ENCODE data around the gene NFKBIA. TPM values are rescaled to one million over a fixed set of nuclear protein-coding genes. Genes with fewer than 3 reads are reported as not detected.

The NFKBIA gene
- total and polyA plus RNA-seq, 4 donors = 46.9 to 204 (median 86.3) TPM

- 97% methylated on average over 11 of the region's 11 CpGs for WGBS
- H3K36me3 ChIP-seq (ENCODE audit: control insufficient read depth in 4 of 4, insufficient read depth in 3 of 4, low read depth in 1 of 4, low read length in 3 of 4) = peaks cover 0 to 3% (median 1%) of the 10 kb centered on the region in 4 donors
- DNase-seq (ENCODE audit: low spot score) = no peak
- TF ChIP-seq FOXA2 (IDR thresholded peaks at IDR 0.05) (no peak), JUND (IDR thresholded peaks at IDR 0.05) (no peak), RXRA (IDR thresholded peaks at IDR 0.05) (no peak), FOXA1 (IDR thresholded peaks at IDR 0.05) (no peak), CTCF (IDR thresholded peaks at IDR 0.05; ENCODE audit: low read depth, low read length, missing input control) (no peak), YY1 (IDR thresholded peaks at IDR 0.05) (no peak), REST (IDR thresholded peaks at IDR 0.05) (no peak), HNF4A (conservative IDR thresholded peaks at IDR 0.05) (no peak), RAD21 (IDR thresholded peaks at IDR 0.05) (no peak)
- peaks cover 0 to 8% (median 4%) of the 10 kb centered on the region in 4 donors for H3K4me1 ChIP-seq (ENCODE audit: control insufficient read depth in 4 of 4, insufficient read depth in 4 of 4, low read length in 3 of 4)
- H3K9me3 ChIP-seq (ENCODE audit: control insufficient read depth in 4 of 4, low read length in 3 of 4) = no peaks in the 10 kb centered on the region
- no peak overlapping the region for H3K9ac ChIP-seq (ENCODE audit: low read depth in 1 of 2, low read length in 2 of 2)
- H3K27me3 ChIP-seq (ENCODE audit: control insufficient read depth in 4 of 4, insufficient read depth in 4 of 4, low read length in 3 of 4) = no peaks in the 10 kb centered on the region
- H3K4me3 ChIP-seq (ENCODE audit: low read depth in 1 of 3, low read length in 3 of 3) = no peak overlapping the region
- no peak overlapping the region for H3K27ac ChIP-seq (ENCODE audit: low read depth in 1 of 2, low read length in 2 of 2)
Measured at GRCh38 chr14:35394326-35395013, 10.1 kb downstream of the NFKBIA start.

DNA sequence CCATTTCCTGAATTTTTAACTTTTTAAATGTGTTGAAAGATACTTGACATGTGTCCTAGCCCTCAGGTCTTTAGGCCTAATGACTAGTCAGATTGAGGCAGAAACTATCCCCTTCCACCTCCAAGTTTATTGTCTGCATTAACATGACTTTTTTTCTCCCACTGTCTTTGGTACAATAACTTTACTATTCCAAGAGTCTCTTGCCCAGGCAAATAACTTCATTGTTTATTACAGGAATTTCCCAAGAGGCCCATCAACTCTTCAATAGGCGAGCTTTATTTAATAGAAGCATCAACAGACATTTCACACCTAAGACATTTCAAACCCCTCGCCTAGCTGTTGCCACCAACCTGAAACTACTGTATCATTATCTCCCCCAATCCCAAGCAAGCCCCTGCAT, 10.7 kb downstream of the NFKBIA start:
- no peaks in the 10 kb centered on the region for H3K27me3 ChIP-seq (ENCODE audit: control insufficient read depth in 4 of 4, insufficient read depth in 4 of 4, low read length in 3 of 4)
- H3K27ac ChIP-seq (ENCODE audit: low read depth in 1 of 2, low read length in 2 of 2) = no peak overlapping the region
- peaks cover 0 to 8% (median 4%) of the 10 kb centered on the region in 4 donors for H3K4me1 ChIP-seq (ENCODE audit: control insufficient read depth in 4 of 4, insufficient read depth in 4 of 4, low read length in 3 of 4)
- WGBS = 95% methylated on average over 2 of the region's 2 CpGs
- H3K4me3 ChIP-seq (ENCODE audit: low read depth in 1 of 3, low read length in 3 of 3) = no peak overlapping the region
- no peaks in the 10 kb centered on the region for H3K9me3 ChIP-seq (ENCODE audit: control insufficient read depth in 4 of 4, low read length in 3 of 4)
- no peaks in the 10 kb centered on the region for H3K36me3 ChIP-seq (ENCODE audit: control insufficient read depth in 4 of 4, insufficient read depth in 3 of 4, low read depth in 1 of 4, low read length in 3 of 4)
- H3K9ac ChIP-seq (ENCODE audit: low read depth in 1 of 2, low read length in 2 of 2) = no peak overlapping the region
- no peak for DNase-seq (ENCODE audit: low spot score)
- no peak for TF ChIP-seq CTCF (IDR thresholded peaks at IDR 0.05; ENCODE audit: low read depth, low read length, missing input control)
- TF ChIP-seq NR2F2 (IDR thresholded peaks at IDR 0.05) = no peak
- TF ChIP-seq HNF4G (IDR thresholded peaks at IDR 0.05) = no peak
- no peak for TF ChIP-seq FOXA1 (IDR thresholded peaks at IDR 0.05)
- TF ChIP-seq, protein P1, sequence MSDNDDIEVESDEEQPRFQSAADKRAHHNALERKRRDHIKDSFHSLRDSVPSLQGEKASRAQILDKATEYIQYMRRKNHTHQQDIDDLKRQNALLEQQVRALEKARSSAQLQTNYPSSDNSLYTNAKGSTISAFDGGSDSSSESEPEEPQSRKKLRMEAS (IDR thresholded peaks at IDR 0.05) = no peak
- TF ChIP-seq RXRA (IDR thresholded peaks at IDR 0.05) = no peak
- no peak for TF ChIP-seq SP1 (IDR thresholded peaks at IDR 0.05)
- no peak for TF ChIP-seq REST (IDR thresholded peaks at IDR 0.05)

Data from liver (tissue), 9 donors.